ENCODE data around the gene ANKRD44.

Gene ANKRD44

DNA sequence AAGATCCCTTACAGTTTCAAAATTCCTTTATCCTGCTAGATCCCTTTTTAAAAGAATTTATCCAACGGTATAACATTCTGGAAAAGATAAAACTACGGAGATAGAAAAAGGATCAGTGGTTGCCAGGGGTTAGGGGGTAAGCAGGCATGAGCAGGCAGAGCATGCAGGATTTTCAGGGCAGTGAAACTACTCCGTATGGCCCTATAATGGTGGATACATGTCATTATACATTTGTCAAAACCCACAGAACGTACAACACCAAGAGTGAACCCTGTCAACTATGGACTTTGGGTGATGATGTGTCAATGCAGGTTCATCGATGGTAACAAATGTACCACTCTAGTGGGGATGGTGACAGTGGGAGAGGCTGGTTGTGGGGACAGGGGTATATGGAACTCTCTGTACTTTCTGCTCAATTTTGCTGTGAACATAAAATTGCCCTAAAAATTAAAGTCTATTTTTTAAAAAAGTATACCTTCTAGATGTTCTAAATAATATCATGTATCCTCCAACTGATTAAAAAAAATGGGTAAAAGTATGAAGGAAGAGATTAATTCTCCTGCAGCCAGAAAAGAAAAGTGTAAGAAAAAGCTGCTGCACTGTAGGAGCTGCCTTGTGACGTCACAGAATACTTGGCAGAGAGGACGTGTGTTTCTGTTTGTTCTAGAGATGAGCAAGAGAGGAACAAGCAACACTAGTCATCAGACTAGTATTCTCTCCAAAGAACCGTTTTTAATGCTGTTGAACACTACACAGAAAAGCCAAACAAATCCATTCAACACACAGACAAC is 23.6 kb downstream of the ANKRD44 start:
- peak; percentile 67 for DNase-seq

DNA sequence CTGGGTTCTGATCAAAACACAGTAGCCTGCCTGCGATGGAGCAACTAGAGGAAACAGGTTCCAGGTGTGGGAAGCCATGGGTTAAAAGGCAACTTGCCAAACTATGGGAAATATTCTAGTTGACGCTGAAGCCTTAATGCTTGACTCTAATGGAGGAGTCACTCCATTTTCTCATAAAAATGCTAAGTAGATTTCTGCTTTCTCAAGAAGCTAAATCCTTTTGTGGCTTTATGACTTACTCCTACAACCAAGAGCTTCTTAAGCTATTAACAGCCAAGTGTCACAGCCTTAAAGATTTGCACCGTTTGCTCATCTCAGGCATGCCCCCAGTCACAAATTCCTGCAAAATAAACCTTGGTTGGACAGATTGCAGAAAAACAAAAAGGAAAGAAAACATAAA is 25.2 kb downstream of the ANKRD44 start:
- peak; percentile 64 for DNase-seq

DNA sequence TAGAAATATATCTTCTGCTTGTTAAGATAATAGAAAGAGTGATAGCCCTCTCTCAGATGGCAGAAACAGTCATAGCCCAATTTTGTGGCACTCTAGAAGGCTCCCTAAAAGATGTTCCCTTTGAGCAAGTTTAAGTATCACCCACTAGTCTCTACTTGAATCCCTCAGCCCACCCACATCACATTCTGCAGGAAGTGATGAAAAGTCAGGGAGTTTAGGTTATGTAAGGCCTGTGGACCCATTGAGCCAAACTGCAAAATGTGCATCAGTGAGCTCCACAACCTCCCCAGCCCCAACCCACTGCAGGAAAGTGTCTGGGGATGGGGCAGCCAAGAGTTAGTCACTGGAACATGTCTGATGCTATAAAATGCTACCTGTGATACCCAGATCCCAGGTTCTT is 25.6 kb downstream of the ANKRD44 start:
- no peak for DNase-seq

DNA sequence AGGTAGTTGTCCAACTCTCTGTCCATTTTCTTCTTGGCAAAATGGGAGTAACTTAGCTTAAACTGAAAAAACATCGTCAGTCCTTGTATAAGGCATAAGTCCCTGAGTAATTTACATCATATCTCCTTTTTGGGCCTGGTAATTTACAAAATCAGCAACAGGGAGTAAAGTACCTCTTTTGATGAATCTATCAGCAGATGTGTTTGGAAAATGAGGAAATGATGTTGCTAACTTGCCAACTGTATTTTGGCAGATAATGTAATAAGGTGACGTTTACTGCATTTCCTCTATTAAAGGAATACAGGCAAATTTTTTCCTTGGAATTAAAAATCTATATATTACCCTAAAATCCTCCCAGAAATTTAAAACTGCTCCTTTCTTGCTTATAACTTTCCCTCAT is 29.2 kb downstream of the ANKRD44 start:
- peak; percentile 73 for DNase-seq

DNA sequence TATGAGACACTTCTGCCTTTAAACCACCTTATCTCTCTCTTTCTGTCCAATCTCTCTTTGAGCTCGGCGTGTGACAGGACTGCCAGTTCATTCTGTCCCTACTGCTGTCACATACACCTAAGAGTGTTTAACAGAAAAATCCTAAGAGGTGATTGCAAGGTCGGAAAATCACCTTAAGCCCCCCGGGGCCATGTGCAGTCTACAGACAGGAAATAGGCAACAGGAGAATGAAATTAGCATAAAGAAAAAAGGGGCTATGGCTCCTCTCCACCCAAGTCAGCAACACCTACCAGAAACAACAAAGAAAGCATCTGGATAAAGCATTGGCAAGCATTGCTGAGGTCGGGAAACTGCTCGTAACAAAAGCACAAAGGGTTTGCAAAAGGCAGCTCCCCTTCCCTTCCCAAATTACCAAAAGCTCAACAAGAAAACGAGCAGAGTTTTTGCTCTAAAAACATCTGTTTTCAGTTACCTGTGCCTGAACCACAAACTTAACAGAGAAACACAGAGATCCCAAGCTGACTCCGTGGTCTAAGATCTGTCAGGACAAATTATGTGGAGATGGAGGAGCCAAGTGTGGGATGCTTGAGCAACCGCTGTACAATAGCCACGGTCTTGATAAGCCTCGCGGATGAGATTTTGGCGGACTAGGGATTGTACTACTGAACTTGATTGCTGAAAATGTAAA is 30.4 kb downstream of the ANKRD44 start:
- no peak for DNase-seq

DNA sequence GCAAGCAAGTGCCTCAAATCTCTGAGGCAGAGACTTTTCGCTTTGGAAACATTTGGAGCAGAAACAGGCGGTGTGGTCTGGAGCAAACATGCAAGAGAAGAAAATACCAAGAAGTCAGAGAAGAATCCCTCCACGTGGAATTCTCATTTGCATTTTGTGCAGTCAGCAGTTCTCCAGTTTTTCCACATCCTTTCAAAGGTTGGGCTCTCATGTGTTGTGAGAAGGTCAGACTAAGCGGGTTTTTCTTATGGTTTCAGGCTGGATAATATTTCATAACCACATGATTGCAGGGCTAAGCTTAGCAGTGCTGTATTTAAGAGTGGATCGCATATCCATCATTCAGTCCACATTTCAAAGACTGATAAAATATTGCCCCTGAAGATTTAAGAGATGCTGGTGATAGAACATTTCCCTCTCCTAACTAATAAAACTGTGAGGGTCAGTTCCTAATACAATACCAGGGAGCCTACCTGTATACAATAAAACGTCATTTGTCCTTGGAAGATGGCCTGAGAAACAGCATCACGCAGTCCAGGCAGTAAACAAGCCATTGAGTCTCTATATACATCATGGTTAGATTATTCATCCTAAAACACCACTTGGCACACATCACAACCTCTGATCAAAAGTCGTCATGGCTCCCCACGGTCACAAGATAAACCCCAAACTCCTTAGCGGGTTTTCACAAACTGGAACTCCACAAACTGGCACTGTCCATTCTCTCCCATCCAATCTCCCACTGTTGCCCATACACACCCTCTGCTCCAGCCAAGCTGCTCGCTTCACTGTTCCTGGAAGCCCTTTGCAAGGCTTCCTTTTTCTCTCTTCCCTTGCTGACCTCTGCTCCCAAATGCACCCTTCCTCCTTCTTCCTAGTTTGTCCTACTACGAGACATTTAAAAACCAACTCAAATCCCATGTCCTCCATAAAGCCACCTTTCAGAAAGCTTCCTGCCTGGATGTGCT is 31.5 kb downstream of the ANKRD44 start:
- DNase-seq, result peak; percentile 68

DNA sequence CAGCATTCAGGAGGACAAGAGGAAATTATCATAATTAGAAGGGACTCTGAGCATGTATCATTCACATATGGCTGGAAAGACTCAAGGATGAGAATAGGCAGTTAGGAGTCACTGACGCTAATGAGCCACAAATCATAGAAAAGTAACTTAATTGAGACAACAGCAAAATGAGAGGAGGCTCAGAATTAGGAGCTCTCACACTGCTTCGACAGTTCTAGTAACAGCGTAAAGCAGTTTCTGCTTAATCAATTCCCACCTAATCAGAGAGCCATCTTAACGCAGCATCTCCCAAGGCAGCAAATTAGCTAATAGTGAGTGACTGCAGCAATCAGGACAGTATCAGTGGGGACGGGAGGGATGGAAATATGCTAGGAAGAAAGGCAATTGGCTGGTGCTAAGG is 32.8 kb downstream of the ANKRD44 start:
- no peak for DNase-seq

DNA sequence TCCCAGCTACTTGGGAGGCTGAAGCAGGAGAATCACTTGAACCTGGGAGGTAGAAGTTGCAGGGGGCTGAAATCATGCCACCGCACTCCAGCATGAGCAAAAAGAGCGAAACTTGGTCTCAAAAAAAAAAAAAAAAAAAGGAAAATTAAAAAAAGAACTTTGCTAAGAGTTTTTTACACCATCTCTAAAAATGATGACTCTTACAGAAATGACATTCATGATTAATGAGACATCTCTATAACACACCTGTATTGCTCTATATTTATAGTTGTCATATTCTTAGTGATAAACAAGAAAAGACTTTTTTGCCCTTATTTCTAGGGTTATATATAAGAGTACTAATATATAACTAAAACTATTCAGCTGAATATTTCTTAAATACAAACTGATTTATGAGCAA is 34.4 kb downstream of the ANKRD44 start:
- no peak for DNase-seq

DNA sequence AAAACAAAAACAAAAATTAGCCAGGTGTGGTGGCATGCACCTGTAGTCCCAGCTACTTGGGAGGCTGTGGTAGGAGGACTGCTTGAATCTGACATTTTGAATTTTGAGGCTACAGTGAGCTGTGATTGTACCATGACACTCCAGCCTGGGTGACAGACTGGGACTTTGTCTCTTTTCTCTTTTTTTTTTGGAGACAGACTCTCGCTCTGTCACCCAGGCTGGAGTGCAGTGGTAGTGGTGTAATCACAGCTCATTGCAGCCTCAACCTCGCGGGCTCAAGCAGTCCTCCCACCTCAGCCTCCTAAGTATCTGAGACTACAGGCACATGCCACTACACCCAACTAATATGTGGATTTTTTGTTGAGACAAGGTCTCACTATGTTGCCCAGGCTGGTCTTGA is 35.6 kb downstream of the ANKRD44 start:
- no peak for DNase-seq

DNA sequence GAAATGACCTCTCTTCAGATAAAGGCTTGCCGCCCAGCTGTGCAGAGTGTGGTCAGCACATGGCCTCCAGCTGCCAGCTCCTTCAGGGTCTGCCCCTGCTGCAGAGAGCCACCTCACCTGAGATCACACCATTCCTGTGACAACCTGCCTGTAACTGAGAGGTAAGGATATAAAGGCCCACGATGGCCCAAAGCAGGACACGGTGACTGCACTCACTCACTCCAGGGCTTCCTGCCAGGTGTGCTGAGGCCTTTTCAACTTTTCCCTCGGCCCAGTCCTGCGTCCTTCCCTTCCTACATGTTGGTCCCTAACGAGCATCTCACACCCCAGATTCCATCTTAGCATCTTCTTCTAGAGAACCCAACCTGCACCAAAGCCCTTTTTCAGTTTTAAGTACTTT is 36.2 kb downstream of the ANKRD44 start:
- no peak for DNase-seq

DNA sequence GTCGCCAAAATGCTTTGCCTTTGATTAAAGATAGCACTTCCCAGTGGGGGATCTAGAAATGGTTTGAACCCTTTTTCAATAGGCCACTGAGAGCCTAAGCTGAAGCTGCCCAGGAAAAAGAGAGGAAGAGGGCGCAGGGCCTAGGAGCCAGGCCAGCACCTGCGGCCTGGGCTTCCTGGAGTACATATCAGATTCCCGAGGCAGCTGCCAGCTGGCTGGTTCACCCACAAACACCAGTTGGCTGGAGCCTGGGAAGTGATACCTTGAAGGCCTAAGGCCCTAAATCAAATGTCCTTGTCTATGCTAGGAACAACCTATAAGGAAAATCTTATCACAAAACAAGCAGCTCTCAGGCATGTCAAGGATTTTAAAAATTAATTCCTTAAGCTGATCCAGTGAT is 37.1 kb downstream of the ANKRD44 start:
- no peak for DNase-seq

DNA sequence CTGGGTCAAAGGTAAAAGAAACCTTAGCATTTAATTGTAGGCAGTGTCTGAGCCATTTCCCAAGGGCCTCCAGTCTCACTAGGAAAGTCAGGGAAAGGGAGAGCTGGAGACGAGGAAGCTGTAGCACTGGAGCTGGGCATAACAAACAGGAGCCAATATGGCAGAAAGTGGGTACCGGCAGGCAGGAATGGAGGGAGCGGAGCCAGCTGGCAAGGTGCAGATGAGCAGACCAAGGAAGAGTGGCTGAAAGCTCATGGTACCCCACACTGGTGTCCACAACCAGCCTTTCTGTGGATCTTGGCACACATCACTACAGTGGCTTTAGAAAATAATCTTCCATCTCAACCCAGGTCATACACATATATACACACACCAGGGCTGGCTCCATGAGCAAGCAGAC is 40.0 kb downstream of the ANKRD44 start:
- no peak for DNase-seq

DNA sequence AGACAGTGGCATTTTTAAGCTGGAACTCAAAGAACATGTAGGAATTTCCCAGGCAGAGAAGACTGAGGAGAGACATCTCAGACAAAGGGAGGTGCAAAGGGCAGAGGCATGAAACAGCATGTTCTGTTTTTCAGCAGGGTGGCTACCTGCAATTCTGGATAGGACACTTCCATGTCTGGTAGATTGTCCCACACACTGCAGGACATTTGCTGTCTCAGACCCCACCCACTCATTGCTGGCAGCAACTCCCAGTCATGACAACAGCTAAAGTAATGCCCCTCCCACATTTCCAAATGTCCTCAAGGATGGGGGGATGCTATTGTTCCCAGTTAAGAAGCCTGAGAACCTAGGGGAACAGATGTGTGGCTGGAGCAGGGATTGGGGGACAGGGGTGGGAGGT is 40.8 kb downstream of the ANKRD44 start:
- DNase-seq, result no peak

DNA sequence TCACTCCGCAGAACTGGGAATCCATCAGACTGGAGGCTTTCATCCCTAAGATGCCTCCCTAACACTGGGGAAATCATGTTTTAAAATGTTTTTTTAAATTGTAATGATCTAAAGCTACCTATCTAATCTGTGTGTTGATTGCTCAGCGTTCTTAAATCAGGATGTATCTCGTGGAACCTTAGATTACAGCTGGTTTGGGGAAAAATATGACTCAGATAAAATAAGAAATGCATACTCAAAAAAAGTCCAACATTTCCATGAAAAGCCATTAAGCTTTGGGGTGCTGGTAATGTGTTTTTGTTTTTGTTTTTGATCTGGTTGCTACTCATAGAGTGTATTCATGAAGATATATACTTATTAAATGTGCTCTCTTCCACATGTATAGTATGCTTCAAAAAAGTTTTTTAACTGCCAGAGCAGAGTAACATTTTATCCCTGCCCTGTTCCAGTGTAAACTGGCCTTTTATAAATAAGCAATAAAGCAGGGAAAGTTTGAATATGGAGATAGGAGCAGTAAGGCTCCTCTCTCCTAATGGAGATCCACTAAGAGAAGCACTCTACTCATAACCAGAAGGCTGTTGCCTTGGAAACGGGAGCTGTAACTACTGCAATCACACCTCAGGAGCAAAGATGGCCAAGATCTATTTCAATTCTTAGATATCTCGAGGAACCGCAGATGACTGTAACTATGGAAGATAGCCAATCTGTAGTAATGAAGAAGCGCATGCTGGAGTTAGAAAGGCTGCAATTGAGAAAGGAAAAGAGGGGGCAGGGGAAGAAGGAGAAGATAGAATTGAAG is 41.6 kb downstream of the ANKRD44 start:
- no peak for DNase-seq

DNA sequence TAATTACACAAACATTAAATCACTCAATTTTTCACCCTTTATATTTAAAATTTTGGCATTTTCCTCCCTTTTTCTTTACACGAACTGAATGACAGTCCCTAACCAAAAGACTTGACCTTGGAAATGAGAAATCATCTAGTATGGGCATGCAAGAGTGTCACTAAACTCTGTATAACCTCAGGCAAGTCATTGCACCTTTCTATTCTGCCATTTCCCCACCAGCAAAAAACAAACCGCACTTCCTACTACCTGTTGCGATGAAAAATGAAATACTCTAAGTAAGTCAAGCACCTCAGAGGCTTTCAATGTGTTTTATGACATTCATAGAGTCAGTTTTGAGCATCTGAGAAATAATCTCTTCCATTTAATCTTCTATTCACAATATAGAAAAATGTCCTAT is 44.1 kb downstream of the ANKRD44 start:
- no peak for DNase-seq

DNA sequence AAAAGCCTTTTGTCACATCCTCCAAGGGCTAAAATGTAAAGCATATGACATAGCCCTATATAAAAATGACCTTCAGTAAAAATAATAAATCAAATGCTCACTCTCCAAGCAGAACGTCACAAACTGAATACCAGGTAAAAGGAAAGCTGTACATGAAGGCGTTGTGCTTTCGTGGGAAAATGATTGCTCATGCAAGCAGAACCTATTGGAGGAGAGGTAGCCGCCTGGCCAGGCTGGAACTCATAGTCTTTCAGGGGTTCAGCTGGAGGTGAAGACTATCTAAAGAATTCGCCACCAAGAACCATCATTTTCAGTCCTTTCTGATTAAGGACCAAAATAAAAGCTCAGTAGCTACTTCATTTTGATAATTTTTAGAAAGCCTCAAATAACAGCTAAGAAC is 44.7 kb downstream of the ANKRD44 start:
- no peak for DNase-seq

DNA sequence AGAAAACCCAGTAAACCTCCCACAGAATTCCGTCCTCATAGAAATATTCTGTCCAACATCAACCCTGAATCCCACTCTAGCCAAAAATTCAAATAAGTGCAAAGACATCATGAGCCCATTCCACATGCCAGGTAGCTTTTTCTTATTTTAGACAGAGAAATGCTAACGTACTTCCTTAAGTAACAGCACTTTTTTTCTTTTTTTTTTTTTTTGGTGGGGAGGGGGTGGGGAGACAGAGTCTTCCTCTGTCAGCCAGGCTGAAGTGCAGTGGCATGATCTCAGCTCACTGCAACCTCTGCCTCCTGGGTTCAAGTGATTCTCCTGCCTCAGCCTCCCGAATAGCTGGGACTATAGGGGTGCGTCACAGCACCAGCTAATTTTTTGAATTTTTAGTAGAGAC is 45.5 kb downstream of the ANKRD44 start:
- no peak for DNase-seq

DNA sequence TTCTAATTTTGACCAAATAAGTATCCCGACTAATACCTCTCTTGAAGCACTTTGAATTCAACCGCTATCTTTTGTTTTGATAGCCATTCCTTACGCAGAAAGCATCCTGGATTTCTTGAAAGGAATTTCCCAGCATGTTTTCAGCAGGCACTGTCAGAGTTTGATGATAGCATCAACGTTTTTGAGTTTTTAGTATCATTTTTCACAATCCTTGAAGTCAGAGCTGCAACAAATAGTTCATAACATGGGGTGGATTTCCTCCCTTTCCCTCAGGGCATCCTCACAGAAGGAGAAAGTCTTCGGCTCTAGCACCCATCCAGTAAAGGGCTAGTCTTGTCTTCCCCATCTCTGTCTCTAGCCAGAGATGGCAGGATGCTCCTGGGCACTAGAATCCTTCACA is 46.2 kb downstream of the ANKRD44 start:
- DNase-seq, result no peak

DNA sequence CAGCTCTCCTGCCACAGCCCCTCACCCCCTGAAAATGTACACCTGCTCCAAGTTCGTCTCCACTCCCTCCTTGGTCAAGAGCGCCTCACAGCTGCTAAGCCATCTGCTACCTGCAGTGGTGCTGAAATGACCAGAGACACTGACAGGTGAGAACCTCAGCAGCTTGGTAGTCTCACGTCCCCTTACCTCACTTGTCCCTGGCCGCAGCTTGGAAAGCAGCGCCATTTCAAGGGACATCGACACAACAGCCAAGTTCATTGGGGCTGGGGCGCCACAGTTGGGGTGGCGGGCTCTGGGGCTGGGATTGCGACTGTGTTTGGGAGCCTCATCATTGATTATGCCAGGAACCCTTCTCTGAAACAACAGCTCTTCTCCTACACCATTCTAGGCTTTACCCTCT is 47.5 kb downstream of the ANKRD44 start:
- DNase-seq, result no peak

DNA sequence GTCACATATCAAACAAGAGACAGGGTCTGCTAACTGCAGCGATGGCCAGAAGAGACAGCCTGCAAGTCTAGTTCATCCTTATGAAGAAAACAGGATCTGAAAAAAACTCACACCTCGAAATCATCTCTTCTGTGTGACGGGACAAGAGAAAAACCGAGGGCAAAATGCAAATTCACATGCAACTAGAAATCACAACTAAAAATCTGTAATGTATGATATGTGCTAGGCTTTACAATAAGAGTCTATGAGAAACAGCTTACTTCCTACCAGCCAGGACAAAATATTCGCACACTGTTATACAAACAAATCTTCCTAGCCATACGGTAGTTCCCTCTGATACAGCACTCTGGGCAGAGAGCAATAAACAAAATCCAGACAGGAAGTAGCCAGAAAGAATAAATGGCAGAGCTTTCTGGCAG is 48.8 kb downstream of the ANKRD44 start:
- peak; percentile 36 for DNase-seq

DNA sequence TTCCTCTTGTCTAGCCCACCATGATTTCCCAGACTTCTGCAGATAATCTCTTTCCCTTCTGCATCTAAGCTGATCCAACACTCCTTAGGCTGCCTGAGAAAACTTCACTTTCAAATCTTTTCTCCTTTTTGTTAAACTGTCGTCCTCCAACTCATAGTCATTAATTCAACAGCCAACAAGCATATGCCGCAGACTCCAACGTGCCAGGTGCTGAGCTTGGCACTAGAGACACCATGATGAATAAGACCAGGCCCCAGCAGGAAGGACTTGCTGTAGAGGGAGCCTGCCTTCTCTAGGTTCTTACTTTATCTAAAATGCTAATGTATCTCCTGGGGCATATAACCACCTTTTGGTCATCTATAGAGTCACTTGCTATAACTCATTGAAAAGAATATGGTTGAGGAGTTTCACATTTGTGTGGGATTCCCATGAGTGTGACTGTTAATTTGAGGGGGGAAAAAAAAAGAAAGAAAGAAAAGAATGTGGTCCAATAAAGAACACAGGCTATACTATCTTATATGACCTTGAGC is 51.0 kb downstream of the ANKRD44 start:
- DNase-seq, result no peak

DNA sequence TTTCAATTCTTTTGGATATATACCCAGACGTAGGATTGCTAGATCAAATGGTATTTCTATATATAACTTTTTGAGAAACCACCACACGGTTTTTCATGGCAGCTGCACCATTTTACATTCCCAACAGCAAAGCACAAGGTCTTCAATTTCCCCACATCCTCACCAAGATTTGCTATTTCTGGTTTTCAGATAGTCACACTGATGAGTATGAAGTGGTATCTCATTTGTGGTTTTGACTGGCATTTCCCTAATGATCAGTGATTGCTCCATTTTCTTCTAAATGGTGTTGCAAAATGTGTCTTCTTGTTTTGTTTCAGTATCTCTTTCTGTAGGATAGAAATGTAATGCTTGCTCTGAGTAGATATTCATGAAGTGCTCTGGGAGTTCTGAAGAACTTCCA is 52.0 kb downstream of the ANKRD44 start:
- peak; percentile 99 for DNase-seq

All from MV-4-11 (cell line).